ENCODE measurements around the gene ALDOC. TPM values are rescaled to one million over a fixed set of nuclear protein-coding genes. Genes with fewer than 3 reads are reported as not detected.

ALDOC gene
- total RNA-seq, 2 experiments from 2014 or later: 85.6 to 85.8 TPM

- Mint-ChIP-seq H3K9me3 (no peaks in the 10 kb centered on the region), H3K27me3 (no peaks in the 10 kb centered on the region), H3K27ac (no peak overlapping the region), H3K4me1 (peaks cover 32% of the 10 kb centered on the region), H3K36me3 (peaks cover 29% of the 10 kb centered on the region), H3K4me3 (no peak overlapping the region)
- no peak for DNase-seq
These were observed 2.7 kb downstream of the ALDOC start for GRCh38 chr17:28573966-28574480.

GRCh38 chr17:28573521-28573920, 3.2 kb downstream of the ALDOC start:
- Mint-ChIP-seq H3K9me3 (no peaks in the 10 kb centered on the region), H3K36me3 (peaks cover 27% of the 10 kb centered on the region), H3K27ac (no peak overlapping the region), H3K4me3 (no peak overlapping the region), H3K27me3 (no peaks in the 10 kb centered on the region), H3K4me1 (peaks cover 35% of the 10 kb centered on the region)
- DNase-seq: no peak

GRCh38 chr17:28573040-28573380, 3.7 kb downstream of the ALDOC start:
- Mint-ChIP-seq H3K27ac (no peak overlapping the region), H3K36me3 (peaks cover 30% of the 10 kb centered on the region), H3K27me3 (no peaks in the 10 kb centered on the region), H3K4me3 (no peak overlapping the region), H3K9me3 (no peaks in the 10 kb centered on the region), H3K4me1 (peaks cover 38% of the 10 kb centered on the region)
- no peak for DNase-seq

GRCh38 chr17:28572259-28573039, 4.2 kb downstream of the ALDOC start:
- H3K4me1 Mint-ChIP-seq: peaks cover 43% of the 10 kb centered on the region
- H3K4me3 Mint-ChIP-seq: peak overlapping the region; percentile 85
- H3K27ac Mint-ChIP-seq: peak overlapping the region; percentile 94
- no peaks in the 10 kb centered on the region for H3K9me3 Mint-ChIP-seq
- H3K36me3 Mint-ChIP-seq: peaks cover 34% of the 10 kb centered on the region
- DNase-seq: no peak
- no peaks in the 10 kb centered on the region for H3K27me3 Mint-ChIP-seq

- H3K4me3 Mint-ChIP-seq: peak within 1 kb of the TSS; percentile 85
- H3K4me1 Mint-ChIP-seq: peaks cover 41% of the 10 kb centered on the region
- no peaks in the 10 kb centered on the region for H3K27me3 Mint-ChIP-seq
- peak; percentile 95 for DNase-seq
- peak within 1 kb of the TSS; percentile 94 for H3K27ac Mint-ChIP-seq
- H3K9me3 Mint-ChIP-seq: no peaks in the 10 kb centered on the region
- peaks cover 27% of the 10 kb centered on the region for H3K36me3 Mint-ChIP-seq
These were observed 5.2 kb downstream of the ALDOC start, which contains the start of gene PIGS for GRCh38 chr17:28571361-28572122. PIGS (minus strand) TSS chr17:28571524; CDS start chr17:28571496, 28 bp downstream.

- peak overlapping the region; percentile 94 for H3K27ac Mint-ChIP-seq
These were observed 5.9 kb downstream of the ALDOC start for GRCh38 chr17:28570716-28571360.

GRCh38 chr17:28569446-28569845, 7.2 kb downstream of the ALDOC start:
- H3K27me3 Mint-ChIP-seq: no peaks in the 10 kb centered on the region
- H3K27ac Mint-ChIP-seq: peak overlapping the region; percentile 35
- DNase-seq: no peak
- peaks cover 40% of the 10 kb centered on the region for H3K4me1 Mint-ChIP-seq
- H3K4me3 Mint-ChIP-seq: peak overlapping the region; percentile 85
- H3K9me3 Mint-ChIP-seq: no peaks in the 10 kb centered on the region
- H3K36me3 Mint-ChIP-seq: peaks cover 21% of the 10 kb centered on the region

More at GRCh38 chr17:28570716-28571360, 5.9 kb downstream of the ALDOC start:
- H3K27me3 Mint-ChIP-seq: no peaks in the 10 kb centered on the region
- no peaks in the 10 kb centered on the region for H3K9me3 Mint-ChIP-seq
- DNase-seq: peak; percentile 51
- peaks cover 20% of the 10 kb centered on the region for H3K36me3 Mint-ChIP-seq
- H3K4me3 Mint-ChIP-seq: peak overlapping the region; percentile 85
- peaks cover 37% of the 10 kb centered on the region for H3K4me1 Mint-ChIP-seq

GRCh38 chr17:28567604-28568003, 9.1 kb downstream of the ALDOC start:
- no peak overlapping the region for H3K27ac Mint-ChIP-seq
- H3K9me3 Mint-ChIP-seq: no peaks in the 10 kb centered on the region
- DNase-seq: no peak
- H3K4me3 Mint-ChIP-seq: peak overlapping the region; percentile 16
- no peaks in the 10 kb centered on the region for H3K27me3 Mint-ChIP-seq
- H3K4me1 Mint-ChIP-seq: peaks cover 34% of the 10 kb centered on the region
- H3K36me3 Mint-ChIP-seq: peaks cover 18% of the 10 kb centered on the region

GRCh38 chr17:28563475-28563874, 13.2 kb downstream of the ALDOC start:
- no peaks in the 10 kb centered on the region for H3K27me3 Mint-ChIP-seq
- H3K4me1 Mint-ChIP-seq: peaks cover 13% of the 10 kb centered on the region
- DNase-seq: no peak
- no peak overlapping the region for H3K4me3 Mint-ChIP-seq
- H3K36me3 Mint-ChIP-seq: peaks cover 20% of the 10 kb centered on the region
- no peaks in the 10 kb centered on the region for H3K9me3 Mint-ChIP-seq
- no peak overlapping the region for H3K27ac Mint-ChIP-seq

- no peaks in the 10 kb centered on the region for H3K27me3 Mint-ChIP-seq
- H3K27ac Mint-ChIP-seq: peak overlapping the region; percentile 10
- no peaks in the 10 kb centered on the region for H3K9me3 Mint-ChIP-seq
- DNase-seq: no peak
- H3K4me1 Mint-ChIP-seq: peaks cover 26% of the 10 kb centered on the region
- H3K36me3 Mint-ChIP-seq: peaks cover 13% of the 10 kb centered on the region
- no peak overlapping the region for H3K4me3 Mint-ChIP-seq
These were observed 21.7 kb downstream of the ALDOC start for GRCh38 chr17:28555022-28555421.

- Mint-ChIP-seq H3K36me3 (peaks cover 10% of the 10 kb centered on the region), H3K27ac (peak overlapping the region; percentile 10), H3K9me3 (no peaks in the 10 kb centered on the region), H3K4me3 (no peak overlapping the region), H3K4me1 (peaks cover 30% of the 10 kb centered on the region), H3K27me3 (no peaks in the 10 kb centered on the region)
- DNase-seq: no peak
These were observed 22.1 kb downstream of the ALDOC start for GRCh38 chr17:28554565-28554964.

- Mint-ChIP-seq H3K27me3 (no peaks in the 10 kb centered on the region), H3K4me3 (peak overlapping the region; percentile 80), H3K27ac (peak overlapping the region; percentile 57), H3K36me3 (peaks cover 10% of the 10 kb centered on the region), H3K9me3 (no peaks in the 10 kb centered on the region), H3K4me1 (peaks cover 44% of the 10 kb centered on the region)
- no peak for DNase-seq
These were observed 23.6 kb downstream of the ALDOC start for GRCh38 chr17:28553000-28553505.

- no peaks in the 10 kb centered on the region for H3K27me3 Mint-ChIP-seq
- no peaks in the 10 kb centered on the region for H3K9me3 Mint-ChIP-seq
- peaks cover 13% of the 10 kb centered on the region for H3K36me3 Mint-ChIP-seq
- H3K4me3 Mint-ChIP-seq: peak within 1 kb of the TSS; percentile 89
- H3K27ac Mint-ChIP-seq: peak within 1 kb of the TSS; percentile 57
- H3K4me1 Mint-ChIP-seq: peaks cover 46% of the 10 kb centered on the region
- peak; percentile 86 for DNase-seq
These were observed 24.3 kb downstream of the ALDOC start, which contains the start of gene UNC119 for GRCh38 chr17:28552176-28552999. UNC119 (minus strand) TSS chr17:28552624; CDS start chr17:28552557, 67 bp downstream.
